Measurements from ENCODE around the gene TERC. TPM values are rescaled to one million over a fixed set of nuclear protein-coding genes. Genes with fewer than 3 reads are reported as not detected.

TERC gene
- total and polyA plus RNA-seq, 10 of the 15 experiments (the other 5 are each of a cell fraction or from before 2014, with no cell fraction given), result 0.43 to 125 (median 6.2) TPM; not detected in 4

DNA sequence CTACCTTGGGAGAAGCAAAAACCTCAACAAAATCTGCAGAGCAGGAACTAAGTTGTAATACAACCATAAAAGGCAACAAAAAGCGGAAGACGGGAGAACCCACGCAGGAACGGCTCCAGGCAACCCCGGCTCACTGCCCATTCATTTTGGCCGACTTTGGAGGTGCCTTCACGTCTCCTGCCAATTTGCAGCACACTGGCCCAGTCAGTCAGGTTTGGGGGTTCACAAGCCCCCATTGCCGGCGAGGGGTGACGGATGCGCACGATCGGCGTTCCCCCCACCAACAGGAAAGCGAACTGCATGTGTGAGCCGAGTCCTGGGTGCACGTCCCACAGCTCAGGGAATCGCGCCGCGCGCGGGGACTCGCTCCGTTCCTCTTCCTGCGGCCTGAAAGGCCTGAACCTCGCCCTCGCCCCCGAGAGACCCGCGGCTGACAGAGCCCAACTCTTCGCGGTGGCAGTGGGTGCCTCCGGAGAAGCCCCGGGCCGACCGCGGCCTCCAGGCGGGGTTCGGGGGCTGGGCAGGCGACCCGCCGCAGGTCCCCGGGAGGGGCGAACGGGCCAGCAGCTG is 463 bp downstream of the TERC start (continued):
- TF ChIP-seq, protein P1, sequence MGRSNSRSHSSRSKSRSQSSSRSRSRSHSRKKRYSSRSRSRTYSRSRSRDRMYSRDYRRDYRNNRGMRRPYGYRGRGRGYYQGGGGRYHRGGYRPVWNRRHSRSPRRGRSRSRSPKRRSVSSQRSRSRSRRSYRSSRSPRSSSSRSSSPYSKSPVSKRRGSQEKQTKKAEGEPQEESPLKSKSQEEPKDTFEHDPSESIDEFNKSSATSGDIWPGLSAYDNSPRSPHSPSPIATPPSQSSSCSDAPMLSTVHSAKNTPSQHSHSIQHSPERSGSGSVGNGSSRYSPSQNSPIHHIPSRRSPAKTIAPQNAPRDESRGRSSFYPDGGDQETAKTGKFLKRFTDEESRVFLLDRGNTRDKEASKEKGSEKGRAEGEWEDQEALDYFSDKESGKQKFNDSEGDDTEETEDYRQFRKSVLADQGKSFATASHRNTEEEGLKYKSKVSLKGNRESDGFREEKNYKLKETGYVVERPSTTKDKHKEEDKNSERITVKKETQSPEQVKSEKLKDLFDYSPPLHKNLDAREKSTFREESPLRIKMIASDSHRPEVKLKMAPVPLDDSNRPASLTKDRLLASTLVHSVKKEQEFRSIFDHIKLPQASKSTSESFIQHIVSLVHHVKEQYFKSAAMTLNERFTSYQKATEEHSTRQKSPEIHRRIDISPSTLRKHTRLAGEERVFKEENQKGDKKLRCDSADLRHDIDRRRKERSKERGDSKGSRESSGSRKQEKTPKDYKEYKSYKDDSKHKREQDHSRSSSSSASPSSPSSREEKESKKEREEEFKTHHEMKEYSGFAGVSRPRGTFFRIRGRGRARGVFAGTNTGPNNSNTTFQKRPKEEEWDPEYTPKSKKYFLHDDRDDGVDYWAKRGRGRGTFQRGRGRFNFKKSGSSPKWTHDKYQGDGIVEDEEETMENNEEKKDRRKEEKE (IDR thresholded peaks at IDR 0.05), result no peak
- TF ChIP-seq, protein P2, sequence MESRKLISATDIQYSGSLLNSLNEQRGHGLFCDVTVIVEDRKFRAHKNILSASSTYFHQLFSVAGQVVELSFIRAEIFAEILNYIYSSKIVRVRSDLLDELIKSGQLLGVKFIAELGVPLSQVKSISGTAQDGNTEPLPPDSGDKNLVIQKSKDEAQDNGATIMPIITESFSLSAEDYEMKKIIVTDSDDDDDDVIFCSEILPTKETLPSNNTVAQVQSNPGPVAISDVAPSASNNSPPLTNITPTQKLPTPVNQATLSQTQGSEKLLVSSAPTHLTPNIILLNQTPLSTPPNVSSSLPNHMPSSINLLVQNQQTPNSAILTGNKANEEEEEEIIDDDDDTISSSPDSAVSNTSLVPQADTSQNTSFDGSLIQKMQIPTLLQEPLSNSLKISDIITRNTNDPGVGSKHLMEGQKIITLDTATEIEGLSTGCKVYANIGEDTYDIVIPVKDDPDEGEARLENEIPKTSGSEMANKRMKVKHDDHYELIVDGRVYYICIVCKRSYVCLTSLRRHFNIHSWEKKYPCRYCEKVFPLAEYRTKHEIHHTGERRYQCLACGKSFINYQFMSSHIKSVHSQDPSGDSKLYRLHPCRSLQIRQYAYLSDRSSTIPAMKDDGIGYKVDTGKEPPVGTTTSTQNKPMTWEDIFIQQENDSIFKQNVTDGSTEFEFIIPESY (IDR thresholded peaks at IDR 0.05), result peak; percentile 60; the same call in 1 of the 2 replicates
- TF ChIP-seq MTA3 (IDR thresholded peaks at IDR 0.05; ENCODE audit: borderline replicate concordance, low read length) (no peak), YBX1 (IDR thresholded peaks at IDR 0.05) (no peak), NBN (IDR thresholded peaks at IDR 0.05) (no peak), MXI1 (IDR thresholded peaks at IDR 0.05; ENCODE audit: low read depth, low read length) (0 out of 2 replicates have a peak, but pooled peaks have one; percentile 41)
- TF ChIP-seq, protein P3, sequence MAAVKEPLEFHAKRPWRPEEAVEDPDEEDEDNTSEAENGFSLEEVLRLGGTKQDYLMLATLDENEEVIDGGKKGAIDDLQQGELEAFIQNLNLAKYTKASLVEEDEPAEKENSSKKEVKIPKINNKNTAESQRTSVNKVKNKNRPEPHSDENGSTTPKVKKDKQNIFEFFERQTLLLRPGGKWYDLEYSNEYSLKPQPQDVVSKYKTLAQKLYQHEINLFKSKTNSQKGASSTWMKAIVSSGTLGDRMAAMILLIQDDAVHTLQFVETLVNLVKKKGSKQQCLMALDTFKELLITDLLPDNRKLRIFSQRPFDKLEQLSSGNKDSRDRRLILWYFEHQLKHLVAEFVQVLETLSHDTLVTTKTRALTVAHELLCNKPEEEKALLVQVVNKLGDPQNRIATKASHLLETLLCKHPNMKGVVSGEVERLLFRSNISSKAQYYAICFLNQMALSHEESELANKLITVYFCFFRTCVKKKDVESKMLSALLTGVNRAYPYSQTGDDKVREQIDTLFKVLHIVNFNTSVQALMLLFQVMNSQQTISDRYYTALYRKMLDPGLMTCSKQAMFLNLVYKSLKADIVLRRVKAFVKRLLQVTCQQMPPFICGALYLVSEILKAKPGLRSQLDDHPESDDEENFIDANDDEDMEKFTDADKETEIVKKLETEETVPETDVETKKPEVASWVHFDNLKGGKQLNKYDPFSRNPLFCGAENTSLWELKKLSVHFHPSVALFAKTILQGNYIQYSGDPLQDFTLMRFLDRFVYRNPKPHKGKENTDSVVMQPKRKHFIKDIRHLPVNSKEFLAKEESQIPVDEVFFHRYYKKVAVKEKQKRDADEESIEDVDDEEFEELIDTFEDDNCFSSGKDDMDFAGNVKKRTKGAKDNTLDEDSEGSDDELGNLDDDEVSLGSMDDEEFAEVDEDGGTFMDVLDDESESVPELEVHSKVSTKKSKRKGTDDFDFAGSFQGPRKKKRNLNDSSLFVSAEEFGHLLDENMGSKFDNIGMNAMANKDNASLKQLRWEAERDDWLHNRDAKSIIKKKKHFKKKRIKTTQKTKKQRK (IDR thresholded peaks at IDR 0.05; ENCODE audit: low read depth, low read length), result no peak

Data from GM12878 (cell line).